PC-3 (cell line): ENCODE data around the gene DCAF8.

Source experiments
- CTCF ChIP-seq: fragments of 300-600 bp; sonication (generic); conservative IDR thresholded peaks from 2 replicates; pipeline ENCODE4 v1.5.1; 2017; ENCODE audit warnings: antibody characterized with exemption, low read depth, mild to moderate bottlenecking, low read length
- EZH2 ChIP-seq: fragments of 300-600 bp; sonication (generic); IDR thresholded peaks from one replicate; pipeline ENCODE4 v1.6.1; 2017; ENCODE audit warnings: antibody characterized with exemption, mild to moderate bottlenecking, low read length; ENCODE audit not compliant: unreplicated experiment
- EZH2phosphoT487 ChIP-seq: fragments of 300-600 bp; sonication (generic); IDR thresholded peaks from 2 replicates; pipeline ENCODE4 v1.6.1; 2018; ENCODE audit warnings: mild to moderate bottlenecking, antibody characterized with exemption, low read length, borderline replicate concordance

- no peak for TF ChIP-seq CTCF
- no peak for TF ChIP-seq EZH2phosphoT487
- no peak for TF ChIP-seq EZH2
Measured at GRCh38 chr1:160226623-160227022, 35.7 kb downstream of the DCAF8 start.
